Measurements from ENCODE around the gene CCDC40. TPM values are rescaled to one million over a fixed set of nuclear protein-coding genes. Genes with fewer than 3 reads are reported as not detected.

CCDC40 gene
- total and polyA plus RNA-seq, 2 donors: 0.57 to 1.5 TPM

- no peak for DNase-seq (ENCODE audit: low read depth in 6 of 9, low spot score in 9 of 9)
- Histone ChIP-seq H3K9me3 (ENCODE audit: control insufficient read depth in 2 of 2, insufficient read depth in 1 of 2, low read length in 1 of 2) (no peaks in the 10 kb centered on the region), H3K27ac (ENCODE audit: low read depth in 1 of 2, low read length in 1 of 2) (no peak overlapping the region), H3K27me3 (ENCODE audit: control insufficient read depth in 2 of 2, insufficient read depth in 1 of 2, low read length in 1 of 2) (no peaks in the 10 kb centered on the region), H3K36me3 (ENCODE audit: control insufficient read depth in 2 of 2, insufficient read depth in 2 of 2, low read length in 1 of 2) (no peaks in the 10 kb centered on the region), H3K4me3 (ENCODE audit: low read length in 2 of 2) (no peak overlapping the region), H3K4me1 (ENCODE audit: control insufficient read depth in 2 of 2, insufficient read depth in 2 of 2, low read length in 2 of 2) (no peaks in the 10 kb centered on the region)
- WGBS: 92% methylated on average over 10 of the region's 10 CpGs
These were observed 16.7 kb downstream of the CCDC40 start for GRCh38 chr17:80053102-80053501.

DNA sequence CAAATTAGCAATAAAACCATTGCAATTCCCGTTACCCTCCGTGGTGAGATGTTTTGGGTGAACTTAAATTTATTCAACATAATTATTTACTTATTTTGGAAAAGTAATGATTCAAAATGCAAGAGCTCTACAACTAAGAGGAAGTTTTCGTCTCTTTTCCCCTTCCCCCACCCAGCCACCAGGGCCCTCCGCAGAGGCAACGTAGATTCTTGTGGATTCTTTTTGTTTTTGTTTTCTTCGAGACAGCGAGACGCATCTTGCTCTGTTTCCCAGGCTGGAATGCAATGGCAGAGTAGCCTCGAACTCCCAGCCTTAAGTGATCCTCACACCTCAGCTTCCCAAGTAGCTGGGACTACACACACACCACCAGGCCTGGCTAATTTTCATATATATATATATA is 19.2 kb downstream of the CCDC40 start:
- WGBS: 95% methylated on average over 9 of the region's 9 CpGs
- no peaks in the 10 kb centered on the region for H3K36me3 ChIP-seq (ENCODE audit: control insufficient read depth in 2 of 2, insufficient read depth in 2 of 2, low read length in 1 of 2)
- no peak overlapping the region for H3K4me3 ChIP-seq (ENCODE audit: low read length in 2 of 2)
- no peaks in the 10 kb centered on the region for H3K4me1 ChIP-seq (ENCODE audit: control insufficient read depth in 2 of 2, insufficient read depth in 2 of 2, low read length in 2 of 2)
- no peak overlapping the region for H3K27ac ChIP-seq (ENCODE audit: low read depth in 1 of 2, low read length in 1 of 2)
- no peaks in the 10 kb centered on the region for H3K27me3 ChIP-seq (ENCODE audit: control insufficient read depth in 2 of 2, insufficient read depth in 1 of 2, low read length in 1 of 2)
- no peak for DNase-seq (ENCODE audit: low read depth in 6 of 9, low spot score in 9 of 9)
- no peaks in the 10 kb centered on the region for H3K9me3 ChIP-seq (ENCODE audit: control insufficient read depth in 2 of 2, insufficient read depth in 1 of 2, low read length in 1 of 2)

DNA sequence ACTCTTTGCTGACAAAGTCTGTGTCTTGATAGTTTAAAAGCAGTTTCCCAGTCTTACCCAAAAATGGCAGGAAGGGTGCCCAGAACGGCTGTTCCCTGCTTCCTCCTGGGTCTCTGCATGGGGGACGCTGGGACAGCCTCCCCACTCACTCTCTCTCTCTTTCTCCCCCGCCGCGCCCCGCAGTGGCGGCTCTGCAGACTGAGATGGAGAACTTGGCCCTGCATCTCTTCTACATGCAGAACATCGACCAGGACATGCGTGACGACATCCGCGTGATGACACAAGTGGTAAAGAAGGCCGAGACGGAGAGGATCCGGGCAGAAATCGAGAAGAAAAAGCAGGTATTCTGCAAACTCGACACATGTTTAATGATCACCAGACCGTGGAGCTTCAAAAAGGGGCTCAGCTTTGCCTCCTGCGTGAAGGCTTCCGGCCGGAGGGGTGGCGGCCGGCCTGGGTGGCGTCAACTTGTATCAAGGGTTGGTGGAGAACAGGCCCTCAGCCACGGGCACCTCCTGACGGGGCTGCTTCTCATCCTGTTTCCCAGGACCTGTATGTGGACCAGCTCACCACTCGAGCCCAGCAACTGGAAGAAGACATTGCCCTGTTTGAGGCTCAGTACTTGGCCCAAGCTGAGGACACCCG is 22.0 kb downstream of the CCDC40 start:
- H3K4me3 ChIP-seq (ENCODE audit: low read length in 2 of 2): no peak overlapping the region
- H3K4me1 ChIP-seq (ENCODE audit: control insufficient read depth in 2 of 2, insufficient read depth in 2 of 2, low read length in 2 of 2): no peaks in the 10 kb centered on the region
- no peaks in the 10 kb centered on the region for H3K27me3 ChIP-seq (ENCODE audit: control insufficient read depth in 2 of 2, insufficient read depth in 1 of 2, low read length in 1 of 2)
- DNase-seq (ENCODE audit: low read depth in 6 of 9, low spot score in 9 of 9): no peak
- no peak overlapping the region for H3K27ac ChIP-seq (ENCODE audit: low read depth in 1 of 2, low read length in 1 of 2)
- no peaks in the 10 kb centered on the region for H3K9me3 ChIP-seq (ENCODE audit: control insufficient read depth in 2 of 2, insufficient read depth in 1 of 2, low read length in 1 of 2)
- 96% methylated on average over 28 of the region's 28 CpGs for WGBS
- H3K36me3 ChIP-seq (ENCODE audit: control insufficient read depth in 2 of 2, insufficient read depth in 2 of 2, low read length in 1 of 2): no peaks in the 10 kb centered on the region

DNA sequence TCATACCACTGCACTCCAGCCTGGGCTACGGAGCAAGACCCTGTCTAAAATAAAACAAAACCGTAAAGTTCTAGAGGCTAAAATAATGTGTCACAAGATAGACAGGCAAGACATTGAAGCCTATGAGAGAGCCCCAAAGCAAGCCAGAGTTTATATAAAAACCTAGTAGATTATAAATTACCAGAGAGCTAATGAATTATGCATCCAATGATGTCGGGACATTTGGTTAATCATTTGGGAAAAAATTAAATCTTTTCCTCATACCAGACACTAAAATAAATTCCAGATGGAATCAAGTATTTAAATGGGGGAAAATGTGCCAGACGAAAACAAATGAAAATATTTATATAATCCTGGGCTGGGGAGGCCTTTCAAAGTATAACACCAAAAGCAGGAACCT is 24.2 kb downstream of the CCDC40 start:
- Histone ChIP-seq H3K27ac (ENCODE audit: low read depth in 1 of 2, low read length in 1 of 2) (no peak overlapping the region), H3K27me3 (ENCODE audit: control insufficient read depth in 2 of 2, insufficient read depth in 1 of 2, low read length in 1 of 2) (peaks cover 0 to 2% of the 10 kb centered on the region in 2 donors), H3K36me3 (ENCODE audit: control insufficient read depth in 2 of 2, insufficient read depth in 2 of 2, low read length in 1 of 2) (no peaks in the 10 kb centered on the region), H3K9me3 (ENCODE audit: control insufficient read depth in 2 of 2, insufficient read depth in 1 of 2, low read length in 1 of 2) (no peaks in the 10 kb centered on the region), H3K4me3 (ENCODE audit: low read length in 2 of 2) (no peak overlapping the region), H3K4me1 (ENCODE audit: control insufficient read depth in 2 of 2, insufficient read depth in 2 of 2, low read length in 2 of 2) (no peaks in the 10 kb centered on the region)
- no peak for DNase-seq (ENCODE audit: low read depth in 6 of 9, low spot score in 9 of 9)
- 92% methylated on average over 4 of the region's 4 CpGs for WGBS

- 92% methylated on average over 12 of the region's 12 CpGs for WGBS
- no peak overlapping the region for H3K4me3 ChIP-seq (ENCODE audit: low read length in 2 of 2)
These were observed 25.0 kb downstream of the CCDC40 start for GRCh38 chr17:80061421-80061820.

GRCh38 chr17:80063830-80064585 is 27.6 kb downstream of the CCDC40 start:
- WGBS: 86% methylated on average over 27 of the region's 27 CpGs
- Histone ChIP-seq H3K9me3 (ENCODE audit: control insufficient read depth in 2 of 2, insufficient read depth in 1 of 2, low read length in 1 of 2) (no peaks in the 10 kb centered on the region), H3K4me3 (ENCODE audit: low read length in 2 of 2) (no peak overlapping the region), H3K27me3 (ENCODE audit: control insufficient read depth in 2 of 2, insufficient read depth in 1 of 2, low read length in 1 of 2) (peaks cover 0 to 2% of the 10 kb centered on the region in 2 donors), H3K4me1 (ENCODE audit: control insufficient read depth in 2 of 2, insufficient read depth in 2 of 2, low read length in 2 of 2) (peaks cover 0 to 1% of the 10 kb centered on the region in 2 donors), H3K27ac (ENCODE audit: low read depth in 1 of 2, low read length in 1 of 2) (no peak overlapping the region), H3K36me3 (ENCODE audit: control insufficient read depth in 2 of 2, insufficient read depth in 2 of 2, low read length in 1 of 2) (no peaks in the 10 kb centered on the region)
- DNase-seq (ENCODE audit: low read depth in 6 of 9, low spot score in 9 of 9): no peak

More at GRCh38 chr17:80061421-80061820, 25.0 kb downstream of the CCDC40 start:
- Histone ChIP-seq H3K36me3 (ENCODE audit: control insufficient read depth in 2 of 2, insufficient read depth in 2 of 2, low read length in 1 of 2) (no peaks in the 10 kb centered on the region), H3K4me1 (ENCODE audit: control insufficient read depth in 2 of 2, insufficient read depth in 2 of 2, low read length in 2 of 2) (no peaks in the 10 kb centered on the region), H3K9me3 (ENCODE audit: control insufficient read depth in 2 of 2, insufficient read depth in 1 of 2, low read length in 1 of 2) (no peaks in the 10 kb centered on the region), H3K27ac (ENCODE audit: low read depth in 1 of 2, low read length in 1 of 2) (no peak overlapping the region), H3K27me3 (ENCODE audit: control insufficient read depth in 2 of 2, insufficient read depth in 1 of 2, low read length in 1 of 2) (peaks cover 0 to 2% of the 10 kb centered on the region in 2 donors)
- no peak for DNase-seq (ENCODE audit: low read depth in 6 of 9, low spot score in 9 of 9)

DNA sequence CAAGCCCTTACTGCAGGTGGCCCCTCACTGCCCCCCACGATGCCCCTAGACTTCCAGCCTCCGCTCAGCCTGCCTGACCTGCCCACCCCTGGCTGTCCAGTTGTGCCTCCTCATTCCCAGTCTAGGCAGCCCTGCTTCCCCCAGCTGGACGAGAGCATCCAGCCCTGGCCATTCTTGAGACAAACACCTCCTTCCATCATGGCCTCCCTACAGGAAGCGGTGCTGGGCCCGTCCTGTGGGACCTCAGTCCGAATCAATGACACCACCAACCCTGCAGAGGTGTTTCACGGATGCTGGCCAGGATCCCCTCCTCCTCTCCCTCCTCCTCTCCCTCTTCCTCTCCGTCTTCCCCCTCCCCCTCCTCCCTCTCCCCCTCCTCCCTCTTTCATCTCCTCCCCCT is 28.3 kb downstream of the CCDC40 start:
- H3K27me3 ChIP-seq (ENCODE audit: control insufficient read depth in 2 of 2, insufficient read depth in 1 of 2, low read length in 1 of 2): peaks cover 0 to 2% of the 10 kb centered on the region in 2 donors
- H3K4me3 ChIP-seq (ENCODE audit: low read length in 2 of 2): no peak overlapping the region
- H3K36me3 ChIP-seq (ENCODE audit: control insufficient read depth in 2 of 2, insufficient read depth in 2 of 2, low read length in 1 of 2): no peaks in the 10 kb centered on the region
- no peak for DNase-seq (ENCODE audit: low read depth in 6 of 9, low spot score in 9 of 9)
- WGBS: 90% methylated on average over 8 of the region's 8 CpGs
- H3K27ac ChIP-seq (ENCODE audit: low read depth in 1 of 2, low read length in 1 of 2): no peak overlapping the region
- no peaks in the 10 kb centered on the region for H3K9me3 ChIP-seq (ENCODE audit: control insufficient read depth in 2 of 2, insufficient read depth in 1 of 2, low read length in 1 of 2)
- H3K4me1 ChIP-seq (ENCODE audit: control insufficient read depth in 2 of 2, insufficient read depth in 2 of 2, low read length in 2 of 2): peaks cover 0 to 3% of the 10 kb centered on the region in 2 donors

- H3K4me1 ChIP-seq (ENCODE audit: control insufficient read depth in 2 of 2, insufficient read depth in 2 of 2, low read length in 2 of 2): peaks cover 0 to 3% of the 10 kb centered on the region in 2 donors
- no peak overlapping the region for H3K27ac ChIP-seq (ENCODE audit: low read depth in 1 of 2, low read length in 1 of 2)
- no peak overlapping the region for H3K4me3 ChIP-seq (ENCODE audit: low read length in 2 of 2)
- 93% methylated on average over 32 of the region's 32 CpGs for WGBS
- H3K9me3 ChIP-seq (ENCODE audit: control insufficient read depth in 2 of 2, insufficient read depth in 1 of 2, low read length in 1 of 2): no peaks in the 10 kb centered on the region
- H3K36me3 ChIP-seq (ENCODE audit: control insufficient read depth in 2 of 2, insufficient read depth in 2 of 2, low read length in 1 of 2): no peaks in the 10 kb centered on the region
- no peak for DNase-seq (ENCODE audit: low read depth in 6 of 9, low spot score in 9 of 9)
- H3K27me3 ChIP-seq (ENCODE audit: control insufficient read depth in 2 of 2, insufficient read depth in 1 of 2, low read length in 1 of 2): peaks cover 0 to 2% of the 10 kb centered on the region in 2 donors
These were observed 29.2 kb downstream of the CCDC40 start for GRCh38 chr17:80065478-80066170.

GRCh38 chr17:80067393-80067986 is 31.0 kb downstream of the CCDC40 start:
- no peaks in the 10 kb centered on the region for H3K36me3 ChIP-seq (ENCODE audit: control insufficient read depth in 2 of 2, insufficient read depth in 2 of 2, low read length in 1 of 2)
- no peak for DNase-seq (ENCODE audit: low read depth in 6 of 9, low spot score in 9 of 9)
- no peaks in the 10 kb centered on the region for H3K9me3 ChIP-seq (ENCODE audit: control insufficient read depth in 2 of 2, insufficient read depth in 1 of 2, low read length in 1 of 2)
- no peak overlapping the region for H3K4me3 ChIP-seq (ENCODE audit: low read length in 2 of 2)
- WGBS: 94% methylated on average over 31 of the region's 31 CpGs
- H3K27me3 ChIP-seq (ENCODE audit: control insufficient read depth in 2 of 2, insufficient read depth in 1 of 2, low read length in 1 of 2): peaks cover 0 to 2% of the 10 kb centered on the region in 2 donors
- no peak overlapping the region for H3K27ac ChIP-seq (ENCODE audit: low read depth in 1 of 2, low read length in 1 of 2)
- H3K4me1 ChIP-seq (ENCODE audit: control insufficient read depth in 2 of 2, insufficient read depth in 2 of 2, low read length in 2 of 2): peaks cover 0 to 8% of the 10 kb centered on the region in 2 donors

Data from thymus (tissue), 11 donors.